ENCODE data around the gene ABCA13. TPM values are rescaled to one million over a fixed set of nuclear protein-coding genes. Genes with fewer than 3 reads are reported as not detected.

The ABCA13 gene
- total RNA-seq, 4 donors from 2014 or later, result under 0.01 to 0.54 (median 0.04) TPM; not detected in 1

DNA sequence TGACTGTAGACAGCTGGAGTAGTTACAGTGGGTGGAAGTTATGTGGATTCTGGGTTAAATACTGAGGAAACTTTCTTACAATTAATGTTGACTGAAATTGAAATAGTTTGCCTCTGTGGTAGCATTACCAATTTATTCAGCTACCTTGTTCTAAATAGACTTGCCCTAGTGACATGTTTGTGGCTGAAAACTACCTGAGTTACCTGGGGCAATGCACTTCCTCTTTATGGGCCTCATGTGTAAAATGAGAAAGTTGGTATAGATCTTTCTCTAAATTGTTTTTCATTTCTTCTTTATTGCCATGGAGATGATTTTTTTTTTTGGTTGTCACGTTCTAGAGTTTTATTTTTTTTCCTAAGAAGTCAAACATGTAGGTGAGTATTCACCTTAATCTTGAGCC, 500.4 kb downstream of the ABCA13 start:
- Histone ChIP-seq H3K4me1 (no peaks in the 10 kb centered on the region), H3K27me3 (no peaks in the 10 kb centered on the region), H3K9me3 (no peaks in the 10 kb centered on the region), H3K4me3 (no peak overlapping the region), H3K27ac (no peak overlapping the region), H3K36me3 (no peaks in the 10 kb centered on the region)
- no peak for ATAC-seq
- 43 to 60% methylated on average over 1 of the region's 1 CpG for WGBS, 2 donors (ENCODE audit: low coverage in 1 of 2)
- no peak for TF ChIP-seq EP300 (IDR thresholded peaks at IDR 0.05)
- TF ChIP-seq CTCF (IDR thresholded peaks at IDR 0.05), result no peak
- TF ChIP-seq POLR2A (IDR thresholded peaks at IDR 0.05), result no peak
- TF ChIP-seq POLR2AphosphoS5 (IDR thresholded peaks at IDR 0.05), result no peak

GRCh38 chr7:48681006-48681405, 509.7 kb downstream of the ABCA13 start:
- no peak for ATAC-seq
- H3K4me3 ChIP-seq, result no peak overlapping the region
- no peak overlapping the region for H3K27ac ChIP-seq
- H3K9me3 ChIP-seq, result peaks cover 0 to 10% (median 0%) of the 10 kb centered on the region in 3 donors
- TF ChIP-seq EP300 (IDR thresholded peaks at IDR 0.05), result no peak
- TF ChIP-seq POLR2AphosphoS5 (IDR thresholded peaks at IDR 0.05), result no peak
- no peak for TF ChIP-seq CTCF (IDR thresholded peaks at IDR 0.05)
- TF ChIP-seq POLR2A (IDR thresholded peaks at IDR 0.05), result no peak
- H3K27me3 ChIP-seq, result no peaks in the 10 kb centered on the region
- WGBS, 2 donors (ENCODE audit: low coverage in 1 of 2), result 45 to 50% methylated on average over 2 of the region's 2 CpGs
- H3K36me3 ChIP-seq, result no peaks in the 10 kb centered on the region
- H3K4me1 ChIP-seq, result no peaks in the 10 kb centered on the region

DNA sequence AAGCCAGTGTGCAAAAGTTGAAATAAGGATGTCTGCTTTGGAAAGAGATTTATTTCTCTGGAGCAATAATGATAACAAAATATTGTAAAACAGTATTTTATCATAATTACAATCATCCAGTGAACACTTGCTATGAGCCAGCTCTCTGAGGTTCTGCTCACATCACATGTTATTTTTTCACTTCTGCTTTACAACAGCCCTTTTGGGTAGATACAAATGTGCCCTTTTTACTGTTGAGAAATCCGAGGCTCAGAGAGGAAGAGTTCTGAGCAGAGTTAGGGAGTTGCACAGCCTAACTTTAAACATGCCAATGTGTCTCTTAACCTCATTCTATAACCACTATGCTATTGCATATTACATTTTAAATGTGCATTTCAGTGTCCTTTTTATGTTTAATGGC, 520.5 kb downstream of the ABCA13 start:
- peak; percentile 28 for ATAC-seq

More for the DNA sequence above, 520.5 kb downstream of the ABCA13 start:
- Histone ChIP-seq H3K4me3 (no peak overlapping the region), H3K27ac (no peak overlapping the region), H3K4me1 (no peaks in the 10 kb centered on the region), H3K27me3 (no peaks in the 10 kb centered on the region), H3K9me3 (no peaks in the 10 kb centered on the region), H3K36me3 (no peaks in the 10 kb centered on the region)
- WGBS, 2 donors (ENCODE audit: low coverage in 1 of 2), result 31 to 50% methylated on average over 1 of the region's 1 CpG
- TF ChIP-seq POLR2A (IDR thresholded peaks at IDR 0.05), result no peak
- TF ChIP-seq POLR2AphosphoS5 (IDR thresholded peaks at IDR 0.05), result no peak
- TF ChIP-seq EP300 (IDR thresholded peaks at IDR 0.05), result no peak
- no peak for TF ChIP-seq CTCF (IDR thresholded peaks at IDR 0.05)

Other genes with a start within 250 kb of the ABCA13 start
- 1 to 10 TPM in 1 of 4 donors, under 1 TPM in 3; 0.12 to 1.3 (median 0.45) TPM for gene PKD1L1, start 223.0 kb upstream of the ABCA13 start, total RNA-seq
- 10 to 100 TPM; 13.7 to 32.7 (median 19.7) TPM for gene HUS1, start 191.8 kb upstream of the ABCA13 start, total RNA-seq
- gene SUN3, start 142.4 kb upstream of the ABCA13 start, total RNA-seq, result not detected
- gene C7orf57, start 135.9 kb upstream of the ABCA13 start, total RNA-seq, result not detected
- 10 to 100 TPM in 3 of 4 donors, 1 to 10 TPM in 1; 6.1 to 27.6 (median 12.0) TPM for gene UPP1, start 82.2 kb upstream of the ABCA13 start, total RNA-seq

Data from gastroesophageal sphincter (tissue), 4 donors.